ENCODE measurements around the gene SYNE2. TPM values are rescaled to one million over a fixed set of nuclear protein-coding genes. Genes with fewer than 3 reads are reported as not detected.

The SYNE2 gene
- total RNA-seq, 1 experiment from 2014 or later: 94.2 TPM

DNA sequence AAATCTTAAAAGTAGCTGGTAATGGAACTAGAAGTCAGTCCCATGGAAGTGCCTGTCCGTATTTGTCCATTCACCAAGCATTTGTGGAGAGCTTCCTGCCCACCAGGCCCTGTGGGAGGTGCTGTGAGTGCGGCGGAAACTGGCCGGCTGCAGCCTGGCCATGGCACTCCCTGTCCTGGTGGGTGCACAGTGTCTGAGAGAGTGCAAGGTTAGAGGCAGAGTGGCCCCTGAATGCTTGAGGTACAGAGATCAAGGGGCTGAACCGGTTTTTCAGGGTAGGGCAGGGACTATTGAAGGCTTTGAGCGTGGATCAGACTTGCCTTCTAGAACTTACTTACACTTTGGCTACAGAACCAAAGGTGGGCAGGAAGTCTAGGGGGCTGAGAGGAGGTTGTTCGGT is 348.5 kb downstream of the SYNE2 start:
- TF ChIP-seq, protein P1, sequence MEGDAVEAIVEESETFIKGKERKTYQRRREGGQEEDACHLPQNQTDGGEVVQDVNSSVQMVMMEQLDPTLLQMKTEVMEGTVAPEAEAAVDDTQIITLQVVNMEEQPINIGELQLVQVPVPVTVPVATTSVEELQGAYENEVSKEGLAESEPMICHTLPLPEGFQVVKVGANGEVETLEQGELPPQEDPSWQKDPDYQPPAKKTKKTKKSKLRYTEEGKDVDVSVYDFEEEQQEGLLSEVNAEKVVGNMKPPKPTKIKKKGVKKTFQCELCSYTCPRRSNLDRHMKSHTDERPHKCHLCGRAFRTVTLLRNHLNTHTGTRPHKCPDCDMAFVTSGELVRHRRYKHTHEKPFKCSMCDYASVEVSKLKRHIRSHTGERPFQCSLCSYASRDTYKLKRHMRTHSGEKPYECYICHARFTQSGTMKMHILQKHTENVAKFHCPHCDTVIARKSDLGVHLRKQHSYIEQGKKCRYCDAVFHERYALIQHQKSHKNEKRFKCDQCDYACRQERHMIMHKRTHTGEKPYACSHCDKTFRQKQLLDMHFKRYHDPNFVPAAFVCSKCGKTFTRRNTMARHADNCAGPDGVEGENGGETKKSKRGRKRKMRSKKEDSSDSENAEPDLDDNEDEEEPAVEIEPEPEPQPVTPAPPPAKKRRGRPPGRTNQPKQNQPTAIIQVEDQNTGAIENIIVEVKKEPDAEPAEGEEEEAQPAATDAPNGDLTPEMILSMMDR (conservative IDR thresholded peaks at IDR 0.05): no peak
- TF ChIP-seq EZH2 (IDR thresholded peaks at IDR 0.05; ENCODE audit: low read depth): no peak
- Histone ChIP-seq H3K27me3 (ENCODE audit: insufficient read depth, low read depth) (no peaks in the 10 kb centered on the region), H3F3A (ENCODE audit: insufficient read depth, low read depth) (no peaks in the 10 kb centered on the region), H3K9me2 (ENCODE audit: insufficient read depth) (no peaks in the 10 kb centered on the region), H4K20me1 (ENCODE audit: insufficient read depth) (no peaks in the 10 kb centered on the region), H3K36me3 (ENCODE audit: low read depth) (no peaks in the 10 kb centered on the region), H3K9me3 (ENCODE audit: insufficient read depth, low read depth) (no peaks in the 10 kb centered on the region), H3K79me2 (ENCODE audit: low read depth) (no peaks in the 10 kb centered on the region), H3K4me3 (no peak overlapping the region), H2AFZ (no peak overlapping the region), H3K27ac (no peak overlapping the region), H3K4me2 (no peak overlapping the region), H3K4me1 (replicated peaks; ENCODE audit: insufficient read depth) (no peaks in the 10 kb centered on the region)
- intact Hi-C loops (cut with micrococcal nuclease; ENCODE audit: unreplicated experiment): no loop called here
- no peak for DNase-seq
- CTCF ChIA-PET: no interaction called here
- POLR2A ChIA-PET (ENCODE audit: unreplicated experiment): no interaction called here
- no TSS peak for BruUV-seq (replicated peaks)

DNA sequence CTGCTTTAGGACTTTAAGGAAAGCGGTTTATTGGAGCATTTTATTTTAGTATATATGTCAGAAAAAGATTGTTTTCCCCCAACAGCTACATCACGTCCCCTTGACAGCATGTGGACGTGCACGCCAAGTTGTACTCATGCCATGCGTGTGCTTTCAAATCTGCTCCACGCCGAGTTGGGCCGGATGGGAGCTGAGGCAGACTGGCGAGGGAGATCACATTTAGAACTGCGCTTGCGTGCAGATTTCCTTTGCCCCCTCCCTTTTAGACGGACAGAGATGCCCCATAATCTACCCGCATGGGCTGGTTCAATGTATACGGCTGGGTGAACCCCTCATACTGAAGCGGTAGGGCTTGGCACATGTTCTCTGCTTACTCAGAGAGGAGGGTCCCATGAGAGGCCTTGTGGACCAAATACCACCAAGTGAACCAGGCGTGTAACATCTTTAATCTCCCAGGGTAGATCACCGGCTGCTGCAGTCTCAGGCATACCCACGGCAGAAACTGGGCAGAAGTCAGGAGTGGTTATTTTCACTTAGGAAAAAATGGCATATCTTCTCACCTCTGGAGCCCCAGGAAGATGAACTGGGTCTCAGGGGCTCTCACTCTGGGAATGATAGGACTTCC is 349.2 kb downstream of the SYNE2 start:
- ChIA-PET CTCF (no interaction called here), POLR2A (ENCODE audit: unreplicated experiment) (no interaction called here)
- Histone ChIP-seq H3K9me2 (ENCODE audit: insufficient read depth) (no peaks in the 10 kb centered on the region), H3K27me3 (ENCODE audit: insufficient read depth, low read depth) (no peaks in the 10 kb centered on the region), H3K36me3 (ENCODE audit: low read depth) (no peaks in the 10 kb centered on the region), H3K4me1 (replicated peaks; ENCODE audit: insufficient read depth) (no peaks in the 10 kb centered on the region), H3K27ac (no peak overlapping the region), H4K20me1 (ENCODE audit: insufficient read depth) (no peaks in the 10 kb centered on the region), H2AFZ (no peak overlapping the region), H3K9me3 (ENCODE audit: insufficient read depth, low read depth) (no peaks in the 10 kb centered on the region), H3F3A (ENCODE audit: insufficient read depth, low read depth) (no peaks in the 10 kb centered on the region), H3K4me2 (no peak overlapping the region), H3K79me2 (ENCODE audit: low read depth) (no peaks in the 10 kb centered on the region), H3K4me3 (no peak overlapping the region)
- no peak for TF ChIP-seq EZH2 (IDR thresholded peaks at IDR 0.05; ENCODE audit: low read depth)
- TF ChIP-seq, protein P1 (conservative IDR thresholded peaks at IDR 0.05): no peak
- DNase-seq: no peak
- BruUV-seq (replicated peaks): no TSS peak
- intact Hi-C loops (cut with micrococcal nuclease; ENCODE audit: unreplicated experiment): no loop called here

DNA sequence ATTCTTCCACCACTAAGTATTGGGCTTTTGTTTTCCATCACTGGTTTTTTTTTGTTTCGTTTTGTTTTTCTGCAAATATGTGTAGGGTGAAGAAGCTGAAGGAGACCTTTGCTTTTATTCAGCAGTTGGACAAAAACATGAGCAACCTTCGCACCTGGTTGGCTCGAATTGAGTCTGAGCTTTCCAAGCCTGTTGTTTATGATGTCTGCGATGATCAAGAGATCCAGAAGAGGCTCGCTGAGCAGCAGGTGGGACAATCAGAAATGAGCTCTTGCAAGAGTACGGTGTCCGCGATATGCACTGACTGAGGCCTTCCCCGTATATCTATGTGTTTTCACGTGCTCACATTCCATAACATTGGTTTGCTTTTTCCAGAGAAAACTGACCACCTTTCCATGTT is 349.9 kb downstream of the SYNE2 start:
- H3F3A ChIP-seq (ENCODE audit: insufficient read depth, low read depth): no peaks in the 10 kb centered on the region
- H3K79me2 ChIP-seq (ENCODE audit: low read depth): no peaks in the 10 kb centered on the region
- H3K4me3 ChIP-seq: no peak overlapping the region
- TF ChIP-seq, protein P1 (conservative IDR thresholded peaks at IDR 0.05): no peak
- TF ChIP-seq EZH2 (IDR thresholded peaks at IDR 0.05; ENCODE audit: low read depth): no peak
- intact Hi-C loops (cut with micrococcal nuclease; ENCODE audit: unreplicated experiment): no loop called here
- no peaks in the 10 kb centered on the region for H3K4me1 ChIP-seq (replicated peaks; ENCODE audit: insufficient read depth)
- no peaks in the 10 kb centered on the region for H3K27me3 ChIP-seq (ENCODE audit: insufficient read depth, low read depth)
- H3K27ac ChIP-seq: no peak overlapping the region
- no peak overlapping the region for H3K4me2 ChIP-seq
- ChIA-PET CTCF (interaction anchor here (0.6 kb wide), 1 partner anchor 160 kb away, joined by 3 read pairs; no protein-coding TSS in a partner anchor), POLR2A (ENCODE audit: unreplicated experiment) (no interaction called here)
- no peaks in the 10 kb centered on the region for H3K9me2 ChIP-seq (ENCODE audit: insufficient read depth)
- H3K9me3 ChIP-seq (ENCODE audit: insufficient read depth, low read depth): no peaks in the 10 kb centered on the region
- H3K36me3 ChIP-seq (ENCODE audit: low read depth): no peaks in the 10 kb centered on the region
- no TSS peak for BruUV-seq (replicated peaks)
- no peaks in the 10 kb centered on the region for H4K20me1 ChIP-seq (ENCODE audit: insufficient read depth)
- no peak overlapping the region for H2AFZ ChIP-seq
- DNase-seq: no peak

All from PC-9 (cell line).